Coronary artery (tissue), 2 donors: ENCODE data around the gene GATB.

Source experiments
- DNase-seq: peaks from one replicate; pipeline ENCODE4 v3.0.0-alpha.2; 2017; ENCODE audit warnings: low spot score
- H3K27ac ChIP-seq, 2 donors: fragments of 200-600 bp; sonication (generic); one replicate each; pipeline ENCODE4 v1.5.1; 2016 to 2019
- H3K4me3 ChIP-seq: fragments of 200-600 bp; sonication (generic); 2 replicates; pipeline ENCODE4 v1.5.1; 2016; ENCODE audit warnings: mild to moderate bottlenecking, moderate library complexity
- CTCF ChIP-seq: fragments of 200-600 bp; sonication (generic); IDR thresholded peaks from one replicate; pipeline ENCODE4 v1.5.1; 2019; ENCODE audit warnings: antibody characterized with exemption

The GATB gene

GRCh38 chr4:151687021-151687640 is 73.7 kb downstream of the GATB start:
- no peak for TF ChIP-seq CTCF

GRCh38 chr4:151685303-151685702 is 75.5 kb downstream of the GATB start:
- no peak for TF ChIP-seq CTCF
- no peak for DNase-seq
- H3K27ac ChIP-seq = no peak overlapping the region
- H3K4me3 ChIP-seq = no peak overlapping the region

More at GRCh38 chr4:151687021-151687640, 73.7 kb downstream of the GATB start:
- H3K27ac ChIP-seq = no peak overlapping the region
- H3K4me3 ChIP-seq = no peak overlapping the region
- no peak for DNase-seq

- no peak for TF ChIP-seq CTCF
- DNase-seq = no peak
- Histone ChIP-seq H3K4me3 (no peak overlapping the region), H3K27ac (no peak overlapping the region)
Observed at GRCh38 chr4:151681085-151681484, 79.7 kb downstream of the GATB start.

GRCh38 chr4:151679231-151679630 is 81.6 kb downstream of the GATB start:
- H3K4me3 ChIP-seq = no peak overlapping the region
- no peak for TF ChIP-seq CTCF
- H3K27ac ChIP-seq = no peak overlapping the region
- DNase-seq = no peak

GRCh38 chr4:151678048-151678872 is 82.5 kb downstream of the GATB start:
- TF ChIP-seq CTCF = no peak
- Histone ChIP-seq H3K4me3 (no peak overlapping the region), H3K27ac (no peak overlapping the region)
- no peak for DNase-seq

- DNase-seq = no peak
- no peak overlapping the region for H3K4me3 ChIP-seq
- H3K27ac ChIP-seq = no peak overlapping the region
- TF ChIP-seq CTCF = no peak
Observed at GRCh38 chr4:151677193-151677592, 83.6 kb downstream of the GATB start.

GRCh38 chr4:151676301-151676700 is 84.5 kb downstream of the GATB start:
- no peak overlapping the region for H3K4me3 ChIP-seq
- DNase-seq = no peak
- no peak for TF ChIP-seq CTCF
- no peak overlapping the region for H3K27ac ChIP-seq
